ENCODE results near the gene FADS6.
"Not testable (repeated sequence)": the region's sequence is repeated elsewhere in the genome, so short reads cannot be mapped to it uniquely, and the experiment has no call there.

Gene FADS6

DNA sequence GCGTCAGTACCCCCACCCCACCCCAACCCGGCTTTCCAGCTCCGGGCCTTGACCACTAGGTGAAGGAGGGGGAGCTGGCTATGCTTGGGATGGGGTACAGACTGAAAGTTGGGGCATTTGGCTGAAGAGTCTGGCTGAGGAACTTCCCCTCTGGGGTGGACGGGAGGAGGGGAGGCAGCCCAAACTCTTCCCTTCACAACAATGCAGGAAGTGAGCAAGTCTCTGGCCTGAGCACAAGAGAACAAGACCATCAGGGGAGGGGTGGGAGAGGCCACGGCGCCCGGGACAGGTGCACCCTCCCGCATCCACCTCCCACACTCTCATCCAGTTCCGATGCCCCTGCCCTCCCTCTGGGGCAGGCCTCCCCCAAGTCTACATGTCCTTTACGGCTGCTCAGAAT lies 24.0 kb upstream of the FADS6 start:
- H3K36me3 ChIP-seq = no peaks in the 10 kb centered on the region
- peaks cover 29 to 41% (median 36%) of the 10 kb centered on the region in 11 experiments for H3K27me3 ChIP-seq
- H3K27ac ChIP-seq = peak overlapping the region in 2 of 11 experiments; percentile 14 to 38; a peak in 3 of 22 replicates
- H4K20me1 ChIP-seq = peaks cover 0 to 24% (median 4%) of the 10 kb centered on the region in 11 experiments; a peak in 8 of 22 replicates
- no peak overlapping the region for H3K4me3 ChIP-seq
- TF ChIP-seq Cebpa-rat (IDR thresholded peaks at IDR 0.05) = no peak
- peaks cover 0 to 13% (median 6%) of the 10 kb centered on the region in 11 experiments; a peak in 10 of 22 replicates for H3K9me3 ChIP-seq (replicated peaks in 1 of 11)
- peak overlapping the region in 5 of 11 experiments; percentile 43 to 81 (median 69); a peak in 11 of 22 replicates for H3K4me2 ChIP-seq
- peak overlapping the region in 3 of 11 experiments; percentile 18 to 48 (median 25); a peak in 3 of 22 replicates for H3K9ac ChIP-seq
- peaks cover 0 to 20% (median 10%) of the 10 kb centered on the region in 10 experiments; a peak in 13 of 20 replicates for H3K4me1 ChIP-seq

DNA sequence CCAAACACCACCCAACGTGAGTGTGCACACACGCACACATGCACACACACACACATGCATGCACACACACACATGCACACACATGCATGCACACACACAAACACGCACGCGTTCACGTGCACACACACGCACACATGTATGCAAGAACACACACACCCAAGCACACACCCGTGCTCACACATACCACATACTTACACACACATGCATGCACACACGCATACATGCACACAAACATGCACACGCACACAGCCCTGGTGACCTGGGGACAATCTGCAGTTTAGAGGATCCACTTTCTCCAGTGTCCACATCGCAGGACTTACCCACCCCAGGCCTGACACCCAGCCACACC lies 23.4 kb upstream of the FADS6 start:
- peaks cover 0 to 20% (median 4%) of the 10 kb centered on the region in 11 experiments; a peak in 8 of 22 replicates for H4K20me1 ChIP-seq
- peak overlapping the region in 1 of 11 experiments; percentile 25; a peak in 1 of 22 replicates for H3K9ac ChIP-seq
- peak overlapping the region in 4 of 11 experiments; percentile 43 to 81 (median 74); a peak in 4 of 22 replicates for H3K4me2 ChIP-seq
- peaks cover 23 to 35% (median 30%) of the 10 kb centered on the region in 11 experiments for H3K27me3 ChIP-seq
- peaks cover 0 to 13% (median 6%) of the 10 kb centered on the region in 11 experiments; a peak in 10 of 22 replicates for H3K9me3 ChIP-seq (replicated peaks in 1 of 11)
- H3K36me3 ChIP-seq = no peaks in the 10 kb centered on the region
- H3K4me3 ChIP-seq = no peak overlapping the region
- TF ChIP-seq Cebpa-rat (IDR thresholded peaks at IDR 0.05) = no peak
- H3K27ac ChIP-seq = no peak overlapping the region
- peaks cover 0 to 20% (median 10%) of the 10 kb centered on the region in 10 experiments; a peak in 13 of 20 replicates for H3K4me1 ChIP-seq

DNA sequence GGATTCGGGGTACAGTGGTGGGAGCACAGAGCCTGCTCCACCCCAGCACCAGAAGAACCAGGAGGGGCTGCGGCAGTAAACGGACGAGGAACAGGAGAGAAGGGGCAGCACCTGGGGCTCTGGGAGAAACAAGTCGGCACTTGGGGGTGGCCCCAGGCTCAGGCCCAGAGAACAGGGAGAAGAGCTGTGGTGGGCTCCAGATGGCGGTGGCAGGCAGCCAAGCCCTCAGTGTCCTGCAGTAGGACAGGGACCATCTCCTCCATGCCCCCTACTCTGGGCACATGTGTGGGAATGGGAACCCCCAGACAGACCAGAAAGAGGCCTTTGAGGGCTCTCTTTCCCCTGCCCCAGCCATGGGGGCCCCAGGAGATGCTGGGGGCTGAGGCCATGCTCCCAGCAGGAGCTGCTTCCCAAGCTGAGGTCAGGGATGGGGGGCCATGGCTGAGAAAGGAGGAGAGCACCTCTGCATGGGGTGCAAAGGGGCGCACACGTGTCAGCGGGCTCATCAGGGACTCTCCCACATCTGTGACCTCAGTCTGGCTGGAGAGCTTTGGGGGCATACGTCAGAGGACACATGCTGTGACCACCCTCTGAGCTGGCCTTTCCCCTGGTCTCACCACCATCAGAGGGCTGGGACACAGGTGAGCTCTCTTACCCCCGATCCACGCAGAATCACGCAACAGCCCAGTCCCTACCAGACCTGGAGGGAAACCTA lies 22.9 kb upstream of the FADS6 start:
- Histone ChIP-seq H4K20me1 (peaks cover 0 to 15% (median 0%) of the 10 kb centered on the region in 11 experiments; a peak in 8 of 22 replicates), H3K27ac (no peak overlapping the region)
- TF ChIP-seq Cebpa-rat (IDR thresholded peaks at IDR 0.05) = no peak

DNA sequence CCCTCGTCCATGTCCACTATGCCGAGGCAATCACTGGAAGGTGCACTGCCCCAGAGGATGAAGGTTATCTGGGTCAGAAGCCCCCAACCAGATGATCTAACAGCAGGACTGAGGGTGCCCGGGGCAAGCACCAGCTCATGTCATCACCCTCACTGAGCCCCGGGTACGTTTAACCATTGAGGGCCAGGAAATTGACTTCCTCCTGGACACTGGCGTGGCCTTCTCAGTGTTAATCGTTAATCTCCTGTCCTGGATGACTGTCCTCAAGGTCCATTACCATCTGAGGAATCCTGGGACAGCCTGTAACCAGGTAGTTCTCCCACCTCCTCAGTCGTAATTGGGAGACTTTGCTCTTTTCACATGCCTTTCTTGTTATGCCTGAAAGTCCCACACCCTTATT lies 18.0 kb upstream of the FADS6 start:
- H3K9ac ChIP-seq, H3K4me2 ChIP-seq, H3K36me3 ChIP-seq, H3K4me1 ChIP-seq, H3K4me3 ChIP-seq, H4K20me1 ChIP-seq, H3K27me3 ChIP-seq, H3K27ac ChIP-seq: not testable (repeated sequence)
- H3K9me3 ChIP-seq (replicated peaks in 1 of 11) = peaks cover 4 to 23% (median 13%) of the 10 kb centered on the region in 11 experiments; a peak in 15 of 22 replicates

More for the DNA sequence above, 22.9 kb upstream of the FADS6 start:
- H3K4me2 ChIP-seq = no peak overlapping the region
- no peak overlapping the region for H3K4me3 ChIP-seq
- H3K9ac ChIP-seq = no peak overlapping the region
- H3K27me3 ChIP-seq = peaks cover 18 to 30% (median 25%) of the 10 kb centered on the region in 11 experiments
- H3K9me3 ChIP-seq (replicated peaks in 1 of 11) = peaks cover 0 to 13% (median 6%) of the 10 kb centered on the region in 11 experiments; a peak in 10 of 22 replicates
- H3K4me1 ChIP-seq = peaks cover 0 to 20% (median 10%) of the 10 kb centered on the region in 10 experiments; a peak in 13 of 20 replicates
- no peaks in the 10 kb centered on the region for H3K36me3 ChIP-seq

DNA sequence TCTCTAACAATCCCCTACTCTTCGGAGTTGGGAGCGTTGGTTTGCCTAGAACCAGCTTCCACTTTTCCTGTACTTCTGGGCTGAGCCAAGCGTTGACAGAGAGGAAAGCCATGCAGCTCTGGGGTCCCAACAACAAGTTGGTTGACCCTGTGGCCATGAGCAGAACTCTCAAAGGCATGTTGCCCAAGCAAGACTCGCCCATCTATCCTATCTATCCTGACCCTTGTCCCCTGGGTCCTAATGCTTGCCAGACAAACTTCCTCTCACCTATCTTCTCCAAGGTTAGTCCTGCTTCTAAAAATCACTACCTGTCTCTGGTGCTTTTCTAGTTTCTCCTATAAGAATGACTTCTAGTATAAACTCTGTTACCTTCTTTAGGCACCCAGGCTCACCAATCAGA lies 15.7 kb upstream of the FADS6 start:
- H4K20me1 ChIP-seq, H3K27me3 ChIP-seq, H3K36me3 ChIP-seq, H3K4me2 ChIP-seq, H3K4me3 ChIP-seq, H3K4me1 ChIP-seq, H3K9ac ChIP-seq, H3K27ac ChIP-seq: not testable (repeated sequence)
- H3K9me3 ChIP-seq (replicated peaks in 1 of 11) = peaks cover 4 to 20% (median 14%) of the 10 kb centered on the region in 11 experiments; a peak in 15 of 22 replicates

DNA sequence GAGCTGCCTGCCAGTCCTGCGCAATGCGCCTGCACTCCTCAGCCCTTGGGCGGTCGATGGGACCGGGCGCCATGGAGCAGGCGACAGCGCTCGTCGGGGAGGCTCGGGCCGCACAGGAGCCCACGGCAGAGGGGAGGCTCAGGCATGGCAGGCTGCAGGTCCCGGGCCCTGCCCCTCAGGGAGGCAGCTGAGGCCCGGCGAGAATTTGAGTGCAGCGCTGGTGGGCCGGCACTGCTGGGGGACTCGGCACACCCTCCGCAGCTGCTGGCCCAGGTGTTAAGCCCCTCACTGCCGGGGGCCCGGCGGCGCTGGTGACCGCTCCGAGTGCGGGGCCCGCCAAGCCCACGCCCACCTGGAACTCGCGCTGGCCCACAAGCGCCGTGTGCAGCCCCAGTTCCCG lies 13.6 kb upstream of the FADS6 start:
- Histone ChIP-seq H3K27me3 (no peaks in the 10 kb centered on the region), H3K9me3 (replicated peaks in 1 of 11) (peaks cover 0 to 14% (median 7%) of the 10 kb centered on the region in 11 experiments; a peak in 14 of 22 replicates), H4K20me1 (no peaks in the 10 kb centered on the region), H3K36me3 (no peaks in the 10 kb centered on the region), H3K4me3 (no peak overlapping the region), H3K9ac (no peak overlapping the region), H3K4me2 (no peak overlapping the region), H3K4me1 (peaks cover 0 to 11% (median 7%) of the 10 kb centered on the region in 10 experiments; a peak in 14 of 20 replicates), H3K27ac (no peak overlapping the region)
- TF ChIP-seq Cebpa-rat (IDR thresholded peaks at IDR 0.05) = no peak

DNA sequence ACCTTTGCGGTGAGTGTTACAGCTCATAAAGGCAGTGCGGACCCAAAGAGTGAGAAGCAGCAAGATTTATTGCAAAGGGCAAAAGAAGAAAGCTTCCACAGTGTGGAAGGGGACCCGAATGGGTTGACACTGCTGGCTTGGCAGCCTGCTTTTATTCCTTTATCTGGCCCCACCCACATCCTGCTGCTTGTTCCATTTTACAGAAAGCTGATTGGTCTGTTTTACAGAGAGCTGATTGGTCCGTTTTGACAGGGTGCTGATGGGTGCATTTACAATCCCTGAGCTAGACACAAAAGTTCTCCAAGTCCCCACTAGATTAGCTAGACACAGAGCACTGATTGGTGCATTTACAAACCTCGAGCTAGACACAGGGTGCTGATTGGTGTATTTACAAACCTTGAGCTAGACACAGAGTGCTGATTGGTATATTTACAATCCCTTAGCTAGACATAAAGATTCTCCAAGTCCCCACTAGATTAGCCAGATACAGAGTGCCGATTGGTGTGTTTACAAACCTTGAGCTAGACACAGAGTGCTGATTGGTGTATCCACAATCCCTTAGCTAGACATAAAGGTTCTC lies 12.9 kb upstream of the FADS6 start:
- H3K4me2 ChIP-seq, H3K27me3 ChIP-seq, H3K27ac ChIP-seq, H3K4me3 ChIP-seq, H3K36me3 ChIP-seq, H3K9ac ChIP-seq, H4K20me1 ChIP-seq: not testable (repeated sequence)
- Histone ChIP-seq H3K4me1 (peaks cover 0 to 18% (median 14%) of the 10 kb centered on the region in 10 experiments; a peak in 14 of 20 replicates), H3K9me3 (replicated peaks in 1 of 11) (peaks cover 0 to 14% (median 7%) of the 10 kb centered on the region in 11 experiments; a peak in 14 of 22 replicates)

DNA sequence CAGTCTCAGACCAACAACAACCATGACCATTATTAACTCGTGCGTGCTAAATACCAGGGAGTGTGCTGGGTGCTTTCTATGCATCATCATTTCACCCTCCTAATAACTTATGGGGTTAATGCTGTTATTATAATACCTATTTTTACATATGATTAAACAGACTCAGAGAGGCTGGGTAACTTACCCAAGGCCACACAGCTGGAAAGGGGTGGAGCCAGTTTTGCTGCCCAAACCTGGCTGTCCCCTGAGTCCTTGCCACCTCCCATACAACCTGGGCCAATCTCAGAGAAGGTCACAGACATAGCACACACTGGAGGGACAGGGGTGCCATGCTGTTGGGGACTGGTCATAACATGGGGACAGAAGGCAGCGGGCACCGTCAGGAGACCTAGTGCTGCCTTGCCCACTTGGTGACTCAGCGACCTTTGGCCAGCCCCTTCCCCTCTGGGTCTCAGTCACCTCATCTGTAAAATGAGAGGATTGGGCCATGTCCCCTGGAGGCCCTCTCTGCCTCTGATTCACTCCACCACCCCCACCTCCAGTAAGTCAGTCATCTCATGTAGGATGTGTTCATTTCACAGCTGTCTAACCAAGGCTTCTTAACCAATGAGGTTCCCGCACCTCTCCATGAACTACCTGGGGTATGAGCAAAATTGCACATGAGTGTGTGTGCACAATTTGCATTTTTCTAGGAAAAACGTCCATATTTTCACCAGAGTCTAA lies 11.4 kb upstream of the FADS6 start:
- Histone ChIP-seq H3K9me3 (replicated peaks in 1 of 11) (peaks cover 0 to 14% (median 7%) of the 10 kb centered on the region in 11 experiments; a peak in 14 of 22 replicates), H3K4me2 (no peak overlapping the region), H3K36me3 (no peaks in the 10 kb centered on the region), H3K4me1 (peaks cover 0 to 21% (median 14%) of the 10 kb centered on the region in 10 experiments; a peak in 14 of 20 replicates), H3K9ac (no peak overlapping the region), H3K27ac (no peak overlapping the region), H3K4me3 (no peak overlapping the region), H3K27me3 (no peaks in the 10 kb centered on the region), H4K20me1 (no peaks in the 10 kb centered on the region)
- TF ChIP-seq Cebpa-rat (IDR thresholded peaks at IDR 0.05) = no peak

DNA sequence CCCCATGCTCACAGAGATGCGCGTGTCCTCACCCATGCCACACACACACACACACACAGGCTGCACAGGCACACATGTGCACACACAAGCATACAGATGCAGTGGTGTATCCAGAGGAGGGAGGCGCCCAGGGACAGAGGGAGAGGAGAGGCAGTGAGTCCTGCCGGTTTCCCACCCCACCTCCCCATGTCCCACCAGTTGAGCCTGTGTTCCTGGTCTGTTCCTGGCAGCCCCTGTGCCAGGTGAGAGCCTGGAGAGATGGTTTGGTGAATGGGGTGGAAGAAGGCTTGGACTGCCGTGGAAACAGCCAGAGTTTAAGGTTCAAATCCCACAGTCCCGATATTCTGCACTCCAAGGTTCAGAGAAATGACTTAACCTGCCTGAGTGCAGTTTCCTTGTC lies 10.2 kb upstream of the FADS6 start:
- Histone ChIP-seq H3K9me3 (replicated peaks in 1 of 11) (peaks cover 0 to 14% (median 7%) of the 10 kb centered on the region in 11 experiments; a peak in 14 of 22 replicates), H3K4me1 (peaks cover 0 to 19% (median 13%) of the 10 kb centered on the region in 10 experiments; a peak in 14 of 20 replicates), H3K36me3 (no peaks in the 10 kb centered on the region), H3K27me3 (no peaks in the 10 kb centered on the region), H3K4me3 (no peak overlapping the region), H3K4me2 (no peak overlapping the region), H4K20me1 (no peaks in the 10 kb centered on the region), H3K9ac (no peak overlapping the region), H3K27ac (no peak overlapping the region)
- no peak for TF ChIP-seq Cebpa-rat (IDR thresholded peaks at IDR 0.05)
